GM18909 (cell line): Measurements from ENCODE around the gene MARCOL.

ENCODE experiments used
- ATAC-seq: cut with Tn5 transposase; IDR thresholded peaks from one replicate; pipeline ENCODE4 v1.9.1; 2021; ENCODE audit warnings: mild to moderate bottlenecking; ENCODE audit not compliant: unreplicated experiment, poor library complexity

Gene MARCOL

GRCh38 chr5:148238418-148238794, at the start of gene MARCOL:
Gene MARCOL, plus strand, starts transcription at chr5:148238525. Its CDS starts 73 bp downstream, at chr5:148238598.
- no peak for ATAC-seq

- ATAC-seq, result no peak
These were observed 47.3 kb upstream of the MARCOL start for GRCh38 chr5:148191010-148191409.

GRCh38 chr5:148193202-148193601, 45.1 kb upstream of the MARCOL start:
- ATAC-seq, result no peak

GRCh38 chr5:148201151-148201550, 37.2 kb upstream of the MARCOL start:
- no peak for ATAC-seq

- no peak for ATAC-seq
These were observed 35.7 kb upstream of the MARCOL start, which contains the start of gene SPINK6 for GRCh38 chr5:148202531-148203203. Gene SPINK6, plus strand, starts transcription at chr5:148203042. Its CDS starts 55 bp downstream, at chr5:148203097.

GRCh38 chr5:148205044-148205806, 33.1 kb upstream of the MARCOL start:
- no peak for ATAC-seq

GRCh38 chr5:148205865-148206264, 32.5 kb upstream of the MARCOL start:
- no peak for ATAC-seq

- no peak for ATAC-seq
These were observed 31.7 kb upstream of the MARCOL start for GRCh38 chr5:148206620-148207019.

- ATAC-seq, result no peak
These were observed 30.1 kb upstream of the MARCOL start for GRCh38 chr5:148208226-148208625.

- no peak for ATAC-seq
These were observed 29.1 kb upstream of the MARCOL start for GRCh38 chr5:148209151-148209770.

- no peak for ATAC-seq
These were observed 23.6 kb upstream of the MARCOL start for GRCh38 chr5:148214665-148215185.

GRCh38 chr5:148221508-148221907, 16.8 kb upstream of the MARCOL start:
- ATAC-seq, result no peak

GRCh38 chr5:148224117-148224742, 14.1 kb upstream of the MARCOL start:
- no peak for ATAC-seq

GRCh38 chr5:148228392-148228984, 9.8 kb upstream of the MARCOL start:
- no peak for ATAC-seq

- no peak for ATAC-seq
These were observed 8.5 kb upstream of the MARCOL start for GRCh38 chr5:148229840-148230239.

GRCh38 chr5:148230240-148230639, 8.1 kb upstream of the MARCOL start:
- no peak for ATAC-seq

- no peak for ATAC-seq
These were observed 424 bp upstream of the MARCOL start for GRCh38 chr5:148237785-148238417.

- ATAC-seq, result no peak
These were observed 10.6 kb downstream of the MARCOL start for GRCh38 chr5:148248894-148249293.

- no peak for ATAC-seq
These were observed 17.1 kb downstream of the MARCOL start for GRCh38 chr5:148255456-148255855.

- no peak for ATAC-seq
These were observed 21.0 kb downstream of the MARCOL start for GRCh38 chr5:148259288-148259687.
